SU-DHL-6 (cell line): ENCODE results near the gene SORL1.
A peak's percentile ranks its signal among the peaks of the same experiment; 100 is the strongest.

Experiments
- H2AFZ ChIP-seq: fragments of 200-600 bp; sonication (generic); 2 replicates; pipeline ENCODE4 v1.6.1; 2014; ENCODE audit warnings: low read depth, mild to moderate bottlenecking, moderate library complexity, mixed read lengths, antibody characterized with exemption, low read length; ENCODE audit not compliant: severe bottlenecking
- H3F3A ChIP-seq: fragments of 200-600 bp; shearing (Covaris generic); 2 replicates; pipeline ENCODE4 v1.6.0; 2016; ENCODE audit warnings: antibody characterized with exemption, mild to moderate bottlenecking; ENCODE audit not compliant: insufficient read depth
- H3K27ac ChIP-seq: fragments of 200-600 bp; sonication (generic); 2 replicates; pipeline ENCODE4 v1.5.1; 2016; ENCODE audit warnings: low read depth, mild to moderate bottlenecking, low read length, moderate library complexity, mixed read lengths
- H3K27me3 ChIP-seq: fragments of 200-600 bp; sonication (generic), shearing (Covaris generic); 2 replicates; pipeline ENCODE4 v1.6.0; 2014; ENCODE audit warnings: mild to moderate bottlenecking, low read length
- H3K36me3 ChIP-seq: fragments of 200-600 bp; sonication (generic); 2 replicates; pipeline ENCODE4 v1.6.1; 2014; ENCODE audit warnings: mild to moderate bottlenecking, low read length, mixed read lengths
- H3K4me2 ChIP-seq: fragments of 300-600, 200-600 bp; shearing (Covaris generic), sonication (generic); 2 replicates; pipeline ENCODE4 v1.6.0; 2014; ENCODE audit warnings: low read length, low read depth, mild to moderate bottlenecking; ENCODE audit not compliant: poor library complexity, severe bottlenecking
- H3K4me3 ChIP-seq: fragments of 200-600 bp; sonication (generic); 2 replicates; pipeline ENCODE4 v1.5.1; 2014; ENCODE audit warnings: antibody characterized with exemption, low read length, mild to moderate bottlenecking, mixed read lengths; ENCODE audit not compliant: insufficient read depth, poor library complexity, severe bottlenecking
- H3K79me2 ChIP-seq: fragments of 200-600 bp; sonication (generic); 2 replicates; pipeline ENCODE4 v1.6.1; 2014; ENCODE audit warnings: mild to moderate bottlenecking, low read length, moderate library complexity; ENCODE audit not compliant: insufficient read depth
- H3K9ac ChIP-seq: fragments of 200-600 bp; sonication (generic); 2 replicates; pipeline ENCODE4 v1.7.0; 2014; ENCODE audit warnings: mild to moderate bottlenecking, low read length
- H3K9me2 ChIP-seq: fragments of 200-600 bp; sonication (generic); replicated peaks from 2 replicates; pipeline ENCODE4 v1.6.1; 2014; ENCODE audit warnings: low read length; ENCODE audit not compliant: insufficient read depth
- H3K9me3 ChIP-seq: fragments of 200-600 bp; sonication (generic); 2 replicates; pipeline ENCODE4 v1.6.1; 2014; ENCODE audit warnings: low read length, mixed read lengths; ENCODE audit not compliant: insufficient read depth
- H4K20me1 ChIP-seq: fragments of 200-600 bp; sonication (generic); 2 replicates; pipeline ENCODE4 v1.6.1; 2014; ENCODE audit warnings: low read depth, mild to moderate bottlenecking, antibody characterized with exemption, low read length, moderate library complexity, mixed read lengths
- CTCF ChIP-seq: fragments of 200-600 bp; sonication (generic); IDR thresholded peaks from one replicate; pipeline ENCODE4 v1.5.1; 2017; ENCODE audit warnings: antibody characterized with exemption, mild to moderate bottlenecking, low read length, moderate library complexity; ENCODE audit not compliant: insufficient read depth, poor library complexity, severe bottlenecking
- EZH2phosphoT487 ChIP-seq: fragments of 200-600 bp; sonication (generic), shearing (Covaris generic); conservative IDR thresholded peaks from 2 replicates; pipeline ENCODE4 v1.6.1; 2018; ENCODE audit warnings: mild to moderate bottlenecking, antibody characterized with exemption, low read length, moderate library complexity, mixed read lengths

The SORL1 gene

GRCh38 chr11:121458551-121458950, 6.4 kb downstream of the SORL1 start:
- Histone ChIP-seq H3K9me3 (no peaks in the 10 kb centered on the region), H3K27ac (peak overlapping the region; percentile 98), H3F3A (peaks cover 83% of the 10 kb centered on the region), H3K9ac (0 out of 2 replicates have a peak overlapping the region, but pooled peaks have one; percentile 18), H3K4me2 (peak overlapping the region; percentile 96), H3K79me2 (peaks cover 100% of the 10 kb centered on the region), H2AFZ (no peak overlapping the region), H3K27me3 (no peaks in the 10 kb centered on the region), H4K20me1 (no peaks in the 10 kb centered on the region), H3K36me3 (peaks cover 16% of the 10 kb centered on the region), H3K4me3 (no peak overlapping the region), H3K9me2 (no peaks in the 10 kb centered on the region)
- no peak for TF ChIP-seq CTCF

GRCh38 chr11:121459413-121460017, 7.4 kb downstream of the SORL1 start:
- H3K4me3 ChIP-seq: peak overlapping the region; percentile 12
- TF ChIP-seq CTCF (no peak), EZH2phosphoT487 (no peak)
- H3K4me2 ChIP-seq: peak overlapping the region; percentile 96
- H3K9me2 ChIP-seq: no peaks in the 10 kb centered on the region
- no peaks in the 10 kb centered on the region for H4K20me1 ChIP-seq
- H3F3A ChIP-seq: peaks cover 86% of the 10 kb centered on the region
- peaks cover 14% of the 10 kb centered on the region; the same call in 1 of the 2 replicates for H3K36me3 ChIP-seq
- peak overlapping the region; percentile 98 for H3K27ac ChIP-seq
- no peaks in the 10 kb centered on the region for H3K27me3 ChIP-seq
- peaks cover 100% of the 10 kb centered on the region for H3K79me2 ChIP-seq
- no peak overlapping the region for H2AFZ ChIP-seq
- H3K9ac ChIP-seq: peak overlapping the region; percentile 18; the same call in 1 of the 2 replicates
- no peaks in the 10 kb centered on the region for H3K9me3 ChIP-seq

DNA sequence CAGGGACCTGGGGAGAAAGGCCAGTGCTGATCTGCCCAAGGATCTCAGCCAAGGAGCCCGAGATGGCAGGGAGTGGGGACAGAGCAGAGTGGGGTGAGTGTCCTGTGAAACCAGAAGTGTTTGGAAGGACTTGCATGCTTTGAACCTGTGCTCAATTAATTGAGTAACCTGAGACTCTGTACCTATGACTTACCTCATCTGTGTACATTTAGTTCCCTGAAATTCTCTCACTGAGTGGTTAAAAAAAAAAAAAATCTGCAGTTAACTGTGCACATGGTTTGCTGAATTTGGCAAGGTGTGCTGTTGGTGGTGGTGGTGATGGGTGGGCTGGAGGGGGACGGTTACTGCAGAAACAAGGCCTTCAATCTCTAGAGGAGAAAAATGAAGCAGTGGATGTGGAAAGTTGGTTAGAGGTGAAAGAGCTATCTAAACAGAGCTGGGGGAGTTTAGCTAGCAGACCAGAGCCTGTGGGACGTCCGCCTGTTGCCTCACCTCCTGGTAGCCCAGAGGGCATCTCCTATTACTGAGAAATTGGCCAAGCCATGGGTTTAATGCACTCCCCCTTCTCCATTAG, 8.9 kb downstream of the SORL1 start:
- Histone ChIP-seq H3K9me3 (no peaks in the 10 kb centered on the region), H2AFZ (no peak overlapping the region), H4K20me1 (no peaks in the 10 kb centered on the region), H3K9ac (peak overlapping the region; percentile 49), H3K27me3 (no peaks in the 10 kb centered on the region), H3K4me2 (peak overlapping the region; percentile 96), H3K9me2 (no peaks in the 10 kb centered on the region), H3K27ac (peak overlapping the region; percentile 98), H3K79me2 (peaks cover 100% of the 10 kb centered on the region), H3F3A (peaks cover 88% of the 10 kb centered on the region), H3K36me3 (peaks cover 14% of the 10 kb centered on the region; the same call in 1 of the 2 replicates), H3K4me3 (peak overlapping the region; percentile 27)
- TF ChIP-seq CTCF (no peak), EZH2phosphoT487 (no peak)
